HAP-1 (cell line): Measurements from ENCODE around the gene GUCY2C.
A peak's percentile ranks its signal among the peaks of the same experiment; 100 is the strongest.

Experiments
- DNase-seq, 2 experiments: peaks; one replicate each; pipeline ENCODE4 v3.0.0-alpha.2; 2016 to 2020; ENCODE audit warnings: low spot score in 2 of 2
- H3K27me3 ChIP-seq: fragments of 250-450 bp; sonication (Bioruptor Pico); 2 replicates; pipeline ENCODE4 v1.5.1; 2020; ENCODE audit warnings: low read depth, mild to moderate bottlenecking, moderate library complexity
- H3K36me3 ChIP-seq: fragments of 250-450 bp; sonication (Bioruptor Pico); replicated peaks from 2 replicates; pipeline ENCODE4 v1.5.1; 2020; ENCODE audit warnings: mild to moderate bottlenecking
- H3K4me1 ChIP-seq: fragments of 250-450 bp; sonication (Bioruptor Pico); 2 replicates; pipeline ENCODE4 v1.5.1; 2020; ENCODE audit warnings: mild to moderate bottlenecking
- H3K4me3 ChIP-seq: fragments of 250-450 bp; sonication (Bioruptor Pico); 2 replicates; pipeline ENCODE4 v1.5.1; 2020; ENCODE audit warnings: mild to moderate bottlenecking, moderate library complexity
- H3K9me3 ChIP-seq: fragments of 250-450 bp; sonication (Bioruptor Pico); 2 replicates; pipeline ENCODE4 v1.5.1; 2020; ENCODE audit warnings: mild to moderate bottlenecking, moderate library complexity
- in situ Hi-C: fragments of 300-500 bp; cut with MboI; formaldehyde crosslinking; loops from 3 replicates; pipeline ENCODE4 v1.14.3; 2020; ENCODE audit warnings: low sequenced_read_pairs, inconsistent platforms, mixed read lengths

GUCY2C gene

GRCh38 chr12:14629832-14630710, 66.3 kb downstream of the GUCY2C start:
- H3K27me3 ChIP-seq = no peaks in the 10 kb centered on the region
- in situ Hi-C loops = loop anchor here (25.0 kb wide), 1 partner anchor 393 kb away; no protein-coding TSS in a partner anchor

DNA sequence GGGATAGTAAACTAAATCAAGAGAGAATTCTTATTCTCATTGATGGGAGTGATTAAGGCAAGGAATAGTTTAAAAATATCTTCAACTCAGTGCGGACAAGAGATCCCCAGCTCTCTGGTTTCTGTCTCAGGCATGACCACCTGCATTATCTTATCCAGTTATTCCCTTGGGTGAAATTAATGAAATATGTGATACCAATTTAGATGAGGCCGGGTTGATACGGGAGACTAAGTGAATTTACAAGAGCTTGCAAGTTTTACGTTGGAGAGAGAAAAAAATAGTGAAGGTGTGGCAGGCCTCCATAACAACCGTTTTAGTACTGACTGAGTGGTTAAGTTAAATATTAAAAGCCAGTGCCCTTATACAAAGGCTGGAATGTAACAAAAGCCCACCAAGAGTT, 67.6 kb downstream of the GUCY2C start:
- Histone ChIP-seq H3K4me3 (no peak overlapping the region), H3K36me3 (no peaks in the 10 kb centered on the region), H3K27me3 (no peaks in the 10 kb centered on the region), H3K4me1 (no peaks in the 10 kb centered on the region), H3K9me3 (no peaks in the 10 kb centered on the region)
- in situ Hi-C loops = loop anchor here (25.0 kb wide), 1 partner anchor 391 kb away; no protein-coding TSS in a partner anchor
- no peak for DNase-seq

More at GRCh38 chr12:14629832-14630710, 66.3 kb downstream of the GUCY2C start:
- H3K9me3 ChIP-seq = no peaks in the 10 kb centered on the region
- H3K36me3 ChIP-seq = no peaks in the 10 kb centered on the region
- peak; percentile 46 to 73 for DNase-seq
- no peak overlapping the region for H3K4me3 ChIP-seq
- no peaks in the 10 kb centered on the region for H3K4me1 ChIP-seq

DNA sequence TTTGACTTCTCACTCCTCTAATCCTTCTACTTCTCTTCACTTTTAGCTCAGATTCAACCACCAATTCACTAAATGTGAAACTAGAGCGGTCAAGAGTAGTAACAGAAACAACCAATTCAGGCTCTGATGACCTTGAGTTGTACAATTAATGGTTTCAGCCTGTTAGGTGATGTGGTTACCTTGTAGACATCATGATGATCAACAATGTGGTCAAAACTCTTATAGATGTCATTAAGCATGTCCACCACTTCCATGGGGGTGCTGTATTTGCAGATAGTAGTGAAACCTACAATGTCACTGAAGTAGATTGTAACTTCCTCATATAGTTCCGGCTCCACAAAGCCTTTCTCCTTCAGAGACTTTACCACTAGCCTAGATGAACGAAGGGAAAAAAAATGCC, 74.6 kb downstream of the GUCY2C start:
- no peak overlapping the region for H3K4me3 ChIP-seq
- no peaks in the 10 kb centered on the region for H3K27me3 ChIP-seq
- no peak for DNase-seq
- no peaks in the 10 kb centered on the region for H3K4me1 ChIP-seq
- in situ Hi-C loops = no loop called here
- H3K36me3 ChIP-seq = no peaks in the 10 kb centered on the region
- no peaks in the 10 kb centered on the region for H3K9me3 ChIP-seq

DNA sequence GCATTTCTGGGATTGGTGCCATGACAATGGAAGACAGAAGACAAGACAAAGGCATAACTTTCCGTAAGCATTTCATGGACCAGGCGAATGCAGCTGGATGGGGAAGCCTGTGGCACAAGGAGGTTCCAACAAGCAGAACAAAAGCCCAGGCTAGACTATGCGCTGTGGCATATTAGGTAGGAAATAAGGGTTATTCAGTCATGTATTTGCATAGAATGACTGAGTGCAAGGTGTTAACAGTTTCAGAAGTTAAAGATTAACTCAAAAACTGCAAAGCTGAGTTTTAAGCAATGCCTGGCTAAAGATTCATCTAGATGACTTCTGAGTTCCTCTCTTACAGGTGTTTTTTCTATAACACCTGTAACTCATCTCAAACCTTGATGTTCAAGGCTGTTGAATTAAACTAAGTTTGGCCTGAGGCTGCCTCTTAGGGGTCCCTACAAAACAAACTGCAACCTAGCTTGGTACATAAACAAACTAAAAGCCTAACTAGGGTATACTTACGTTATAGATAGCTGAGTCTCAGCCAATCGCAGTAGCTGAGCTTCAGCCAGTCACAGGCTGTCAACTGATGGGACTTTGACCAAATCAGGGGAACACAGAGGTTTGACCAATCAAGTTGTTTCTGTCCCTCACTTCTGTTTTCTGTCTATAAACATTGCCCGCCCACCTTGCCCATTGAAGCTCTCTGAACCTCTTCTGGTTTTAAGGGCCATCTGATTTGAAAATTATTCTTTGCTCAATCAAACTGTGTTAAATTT, 76.5 kb downstream of the GUCY2C start:
- no peaks in the 10 kb centered on the region for H3K9me3 ChIP-seq
- no peaks in the 10 kb centered on the region for H3K36me3 ChIP-seq
- H3K4me1 ChIP-seq = no peaks in the 10 kb centered on the region
- in situ Hi-C loops = no loop called here
- H3K4me3 ChIP-seq = no peak overlapping the region
- no peaks in the 10 kb centered on the region for H3K27me3 ChIP-seq
- no peak for DNase-seq

GRCh38 chr12:14618983-14619382, 77.4 kb downstream of the GUCY2C start:
- Histone ChIP-seq H3K36me3 (no peaks in the 10 kb centered on the region), H3K4me3 (no peak overlapping the region), H3K27me3 (no peaks in the 10 kb centered on the region), H3K4me1 (no peaks in the 10 kb centered on the region), H3K9me3 (no peaks in the 10 kb centered on the region)
- in situ Hi-C loops = no loop called here
- DNase-seq = no peak

DNA sequence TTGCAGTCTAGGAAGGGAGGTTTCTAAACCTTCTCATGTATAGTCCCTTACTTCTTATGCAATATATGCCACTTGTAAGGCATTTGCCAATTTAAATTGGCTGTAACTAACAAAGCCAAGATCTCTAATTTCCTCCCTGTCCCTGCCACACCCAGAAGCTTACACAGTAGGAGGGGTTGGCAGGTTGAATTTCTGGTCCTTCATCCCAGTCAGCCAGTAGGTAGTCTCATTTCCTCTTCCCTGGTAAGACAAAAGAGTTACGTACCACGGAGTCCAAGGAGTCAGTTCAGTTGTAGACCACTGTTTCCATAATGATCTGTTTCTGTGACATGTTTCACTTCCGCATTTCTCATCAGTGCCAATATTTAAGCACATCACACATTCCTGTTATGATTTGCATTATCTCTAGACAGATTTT, 81.7 kb downstream of the GUCY2C start:
- H3K9me3 ChIP-seq = no peaks in the 10 kb centered on the region
- in situ Hi-C loops = no loop called here
- no peaks in the 10 kb centered on the region for H3K4me1 ChIP-seq
- no peak overlapping the region for H3K4me3 ChIP-seq
- no peaks in the 10 kb centered on the region for H3K27me3 ChIP-seq
- no peak for DNase-seq
- no peaks in the 10 kb centered on the region for H3K36me3 ChIP-seq

DNA sequence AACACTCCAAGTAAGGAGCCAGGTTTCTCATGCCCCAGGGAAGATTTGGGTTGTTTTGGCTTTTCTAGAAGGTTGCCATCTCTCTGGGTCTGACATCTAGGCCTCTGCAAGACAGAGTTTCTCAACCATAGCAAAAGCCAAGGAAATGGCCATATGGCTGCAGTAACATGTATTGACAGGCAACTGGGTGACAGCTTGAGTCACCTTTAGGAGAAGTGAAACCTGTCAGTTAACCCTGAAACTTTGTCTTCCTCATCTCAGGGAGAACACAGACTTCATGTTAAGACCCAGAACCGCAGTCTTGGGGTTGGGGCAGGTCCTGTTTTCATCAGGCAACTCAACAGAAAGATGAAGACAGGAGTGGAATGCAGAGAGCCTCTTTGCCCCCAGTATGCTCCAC, 82.7 kb downstream of the GUCY2C start:
- no peaks in the 10 kb centered on the region for H3K36me3 ChIP-seq
- no peaks in the 10 kb centered on the region for H3K9me3 ChIP-seq
- in situ Hi-C loops = no loop called here
- no peak for DNase-seq
- H3K4me3 ChIP-seq = no peak overlapping the region
- H3K4me1 ChIP-seq = no peaks in the 10 kb centered on the region
- no peaks in the 10 kb centered on the region for H3K27me3 ChIP-seq

GRCh38 chr12:14612898-14613445, 83.4 kb downstream of the GUCY2C start:
- Histone ChIP-seq H3K27me3 (no peaks in the 10 kb centered on the region), H3K9me3 (no peaks in the 10 kb centered on the region), H3K36me3 (no peaks in the 10 kb centered on the region), H3K4me3 (no peak overlapping the region), H3K4me1 (no peaks in the 10 kb centered on the region)
- no peak for DNase-seq
- in situ Hi-C loops = no loop called here

DNA sequence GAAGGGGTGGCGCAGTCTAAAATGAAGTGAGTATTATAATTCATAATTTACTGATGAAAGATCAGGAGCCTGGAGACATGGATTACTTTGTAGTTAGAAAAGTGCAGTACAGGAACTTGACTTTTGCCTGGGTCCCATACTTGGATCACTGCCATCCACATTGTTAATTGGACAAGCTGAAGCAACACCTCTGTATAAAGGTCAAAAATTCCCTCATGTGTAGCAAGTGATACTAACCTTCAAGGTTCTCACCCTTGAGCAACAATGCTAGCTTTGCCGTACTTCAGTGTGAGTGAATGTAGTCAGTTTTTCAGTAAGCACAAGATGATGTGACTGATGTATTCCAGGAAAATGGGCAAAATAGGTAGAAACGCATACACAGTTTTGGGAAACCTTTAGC, 84.1 kb downstream of the GUCY2C start:
- Histone ChIP-seq H3K9me3 (no peaks in the 10 kb centered on the region), H3K4me1 (no peaks in the 10 kb centered on the region), H3K36me3 (no peaks in the 10 kb centered on the region), H3K4me3 (no peak overlapping the region), H3K27me3 (no peaks in the 10 kb centered on the region)
- DNase-seq = no peak
- in situ Hi-C loops = no loop called here

GRCh38 chr12:14611640-14612203, 84.7 kb downstream of the GUCY2C start:
- H3K4me1 ChIP-seq = no peaks in the 10 kb centered on the region
- H3K27me3 ChIP-seq = no peaks in the 10 kb centered on the region
- H3K36me3 ChIP-seq = no peaks in the 10 kb centered on the region
- in situ Hi-C loops = no loop called here
- DNase-seq = no peak
- H3K4me3 ChIP-seq = no peak overlapping the region
- H3K9me3 ChIP-seq = no peaks in the 10 kb centered on the region

DNA sequence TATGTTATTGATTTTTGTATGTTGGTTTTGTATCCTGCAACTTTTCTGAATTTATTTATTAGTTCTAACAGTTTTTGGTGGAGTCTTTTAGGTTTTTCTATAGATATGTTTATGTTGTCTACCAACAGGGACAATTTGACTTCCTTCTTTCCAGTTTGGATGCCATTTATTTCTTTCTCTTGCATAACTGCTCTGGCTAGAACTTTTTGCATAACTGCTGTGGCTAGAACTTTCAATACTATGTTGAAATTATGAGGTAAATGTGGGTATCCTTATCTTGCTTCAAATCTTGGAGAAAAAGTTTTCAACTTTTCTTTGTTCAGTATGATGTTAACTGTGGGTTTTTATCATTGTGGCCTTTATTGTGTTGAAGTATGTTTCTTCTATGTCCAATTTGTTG, 88.8 kb downstream of the GUCY2C start:
- in situ Hi-C loops = no loop called here

DNA sequence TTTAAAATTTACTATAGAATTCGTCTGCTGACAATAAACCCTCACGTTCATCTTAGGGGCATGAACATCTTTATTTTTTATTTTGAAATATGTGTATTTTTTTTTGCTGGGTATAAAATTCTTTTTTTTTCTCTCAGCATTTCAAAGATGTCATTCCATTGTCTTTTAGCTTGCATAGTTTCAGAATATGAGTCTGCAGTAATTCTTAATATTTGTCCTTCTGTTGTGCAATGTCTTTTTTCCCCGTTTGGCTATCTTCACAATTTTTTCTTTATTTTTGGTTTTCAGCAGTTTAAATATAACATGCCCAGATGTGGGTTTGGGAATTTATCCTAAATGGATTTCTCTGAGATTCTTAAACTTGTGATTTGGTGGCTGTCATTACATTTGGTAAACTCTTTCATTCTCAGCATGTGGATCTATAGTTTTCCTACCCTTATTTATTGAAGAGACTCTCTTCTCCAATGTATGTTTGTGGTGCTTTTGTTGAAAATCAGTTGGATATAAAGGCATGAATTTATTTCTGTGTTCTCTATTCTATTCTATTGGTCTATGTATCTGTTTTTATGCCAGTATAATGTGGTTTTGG, 90.9 kb downstream of the GUCY2C start:
- no peak overlapping the region for H3K4me3 ChIP-seq
- H3K9me3 ChIP-seq = no peaks in the 10 kb centered on the region
- H3K4me1 ChIP-seq = no peaks in the 10 kb centered on the region
- H3K27me3 ChIP-seq = no peaks in the 10 kb centered on the region
- H3K36me3 ChIP-seq = no peaks in the 10 kb centered on the region
- DNase-seq = no peak
- in situ Hi-C loops = no loop called here

More for the DNA sequence above, 88.8 kb downstream of the GUCY2C start:
- Histone ChIP-seq H3K9me3 (no peaks in the 10 kb centered on the region), H3K4me3 (no peak overlapping the region), H3K4me1 (no peaks in the 10 kb centered on the region), H3K27me3 (no peaks in the 10 kb centered on the region), H3K36me3 (no peaks in the 10 kb centered on the region)
- no peak for DNase-seq

DNA sequence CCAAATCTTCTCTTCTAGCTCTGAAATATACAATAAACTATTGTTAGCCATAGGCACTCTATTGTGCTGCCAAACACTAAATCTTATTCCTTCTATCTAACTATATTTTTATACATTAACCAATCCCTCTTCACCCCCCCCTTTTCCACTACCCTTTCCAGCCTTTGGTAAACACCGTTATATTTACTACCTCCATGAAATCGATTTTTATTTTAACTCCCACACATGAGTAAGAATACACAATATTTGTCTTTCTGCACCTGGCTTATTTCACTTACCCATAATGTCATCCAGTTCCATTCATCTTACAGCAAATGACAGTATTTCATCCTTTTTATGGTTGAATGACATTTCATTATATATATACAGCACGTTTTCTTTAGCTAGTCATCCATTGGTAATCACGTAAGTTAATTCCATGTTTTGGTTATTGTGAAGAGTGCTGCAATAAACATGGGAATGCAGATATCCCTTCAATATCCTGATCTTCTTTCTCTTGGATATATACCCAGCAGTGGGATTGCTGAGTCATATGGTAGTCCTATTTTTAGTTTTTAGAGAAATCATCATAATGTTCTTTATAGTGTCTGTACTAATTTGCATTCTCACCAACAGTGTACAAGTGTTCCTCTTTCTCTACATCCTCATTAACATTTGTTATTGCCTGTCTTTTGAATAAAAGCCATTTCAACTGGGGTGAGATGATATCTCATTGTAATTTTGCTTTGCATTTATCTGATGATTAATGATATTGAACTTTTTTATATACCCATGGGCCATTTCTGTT, 94.5 kb downstream of the GUCY2C start:
- no peak for DNase-seq
- Histone ChIP-seq H3K36me3 (no peaks in the 10 kb centered on the region), H3K27me3 (no peaks in the 10 kb centered on the region), H3K4me1 (no peaks in the 10 kb centered on the region), H3K9me3 (no peaks in the 10 kb centered on the region), H3K4me3 (no peak overlapping the region)
- in situ Hi-C loops = no loop called here
